HL-60 (cell line): ENCODE data around the gene KCNMA1.

Experiments
- DNase-seq, 2 experiments: peaks; one replicate each; pipeline ENCODE4 v3.0.0-alpha.2; 2010 to 2020; ENCODE audit warnings: low read depth in 1 of 2, low spot score in 1 of 2
- H3K27ac ChIP-seq: fragments of 250-450 bp; sonication (Bioruptor Pico); replicated peaks from 2 replicates; pipeline ENCODE4 v1.5.1; 2020; ENCODE audit warnings: mild to moderate bottlenecking, moderate library complexity
- H3K27me3 ChIP-seq: fragments of 250-450 bp; sonication (Bioruptor Pico); 2 replicates; pipeline ENCODE4 v1.5.1; 2021; ENCODE audit warnings: mild to moderate bottlenecking, moderate library complexity; ENCODE audit not compliant: insufficient read depth, poor library complexity, severe bottlenecking
- H3K4me3 ChIP-seq: replicated peaks from 2 replicates; pipeline ENCODE4 v1.5.1; 2011; ENCODE audit warnings: mild to moderate bottlenecking, control low read depth, low read length; ENCODE audit not compliant: insufficient read depth
- GABPA ChIP-seq: IDR thresholded peaks from 2 replicates; pipeline ENCODE4 v1.6.1; 2012; ENCODE audit warnings: low read depth
- POLR2AphosphoS5 ChIP-seq: IDR thresholded peaks from 2 replicates; pipeline ENCODE4 v1.6.1; 2012; ENCODE audit warnings: low read depth
- SPI1 ChIP-seq: IDR thresholded peaks from 2 replicates; pipeline ENCODE4 v1.6.1; 2012; ENCODE audit warnings: low read depth, mild to moderate bottlenecking, borderline replicate concordance
- TF ChIP-seq, protein P1 (sequence below): IDR thresholded peaks from one replicate; pipeline ENCODE4 v1.5.1; 2011; ENCODE audit warnings: low read length, control low read depth, inconsistent platforms; ENCODE audit not compliant: insufficient read depth
- TF ChIP-seq, protein P2 (sequence below): IDR thresholded peaks from 2 replicates; pipeline ENCODE4 v1.6.1; 2012; ENCODE audit warnings: low read depth; ENCODE audit not compliant: insufficient replicate concordance

KCNMA1 gene

GRCh38 chr10:77045085-77045484, 592.5 kb downstream of the KCNMA1 start:
- TF ChIP-seq GABPA (no peak), POLR2AphosphoS5 (no peak), SPI1 (no peak)
- TF ChIP-seq, protein P1, sequence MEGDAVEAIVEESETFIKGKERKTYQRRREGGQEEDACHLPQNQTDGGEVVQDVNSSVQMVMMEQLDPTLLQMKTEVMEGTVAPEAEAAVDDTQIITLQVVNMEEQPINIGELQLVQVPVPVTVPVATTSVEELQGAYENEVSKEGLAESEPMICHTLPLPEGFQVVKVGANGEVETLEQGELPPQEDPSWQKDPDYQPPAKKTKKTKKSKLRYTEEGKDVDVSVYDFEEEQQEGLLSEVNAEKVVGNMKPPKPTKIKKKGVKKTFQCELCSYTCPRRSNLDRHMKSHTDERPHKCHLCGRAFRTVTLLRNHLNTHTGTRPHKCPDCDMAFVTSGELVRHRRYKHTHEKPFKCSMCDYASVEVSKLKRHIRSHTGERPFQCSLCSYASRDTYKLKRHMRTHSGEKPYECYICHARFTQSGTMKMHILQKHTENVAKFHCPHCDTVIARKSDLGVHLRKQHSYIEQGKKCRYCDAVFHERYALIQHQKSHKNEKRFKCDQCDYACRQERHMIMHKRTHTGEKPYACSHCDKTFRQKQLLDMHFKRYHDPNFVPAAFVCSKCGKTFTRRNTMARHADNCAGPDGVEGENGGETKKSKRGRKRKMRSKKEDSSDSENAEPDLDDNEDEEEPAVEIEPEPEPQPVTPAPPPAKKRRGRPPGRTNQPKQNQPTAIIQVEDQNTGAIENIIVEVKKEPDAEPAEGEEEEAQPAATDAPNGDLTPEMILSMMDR: no peak
- TF ChIP-seq, protein P2, sequence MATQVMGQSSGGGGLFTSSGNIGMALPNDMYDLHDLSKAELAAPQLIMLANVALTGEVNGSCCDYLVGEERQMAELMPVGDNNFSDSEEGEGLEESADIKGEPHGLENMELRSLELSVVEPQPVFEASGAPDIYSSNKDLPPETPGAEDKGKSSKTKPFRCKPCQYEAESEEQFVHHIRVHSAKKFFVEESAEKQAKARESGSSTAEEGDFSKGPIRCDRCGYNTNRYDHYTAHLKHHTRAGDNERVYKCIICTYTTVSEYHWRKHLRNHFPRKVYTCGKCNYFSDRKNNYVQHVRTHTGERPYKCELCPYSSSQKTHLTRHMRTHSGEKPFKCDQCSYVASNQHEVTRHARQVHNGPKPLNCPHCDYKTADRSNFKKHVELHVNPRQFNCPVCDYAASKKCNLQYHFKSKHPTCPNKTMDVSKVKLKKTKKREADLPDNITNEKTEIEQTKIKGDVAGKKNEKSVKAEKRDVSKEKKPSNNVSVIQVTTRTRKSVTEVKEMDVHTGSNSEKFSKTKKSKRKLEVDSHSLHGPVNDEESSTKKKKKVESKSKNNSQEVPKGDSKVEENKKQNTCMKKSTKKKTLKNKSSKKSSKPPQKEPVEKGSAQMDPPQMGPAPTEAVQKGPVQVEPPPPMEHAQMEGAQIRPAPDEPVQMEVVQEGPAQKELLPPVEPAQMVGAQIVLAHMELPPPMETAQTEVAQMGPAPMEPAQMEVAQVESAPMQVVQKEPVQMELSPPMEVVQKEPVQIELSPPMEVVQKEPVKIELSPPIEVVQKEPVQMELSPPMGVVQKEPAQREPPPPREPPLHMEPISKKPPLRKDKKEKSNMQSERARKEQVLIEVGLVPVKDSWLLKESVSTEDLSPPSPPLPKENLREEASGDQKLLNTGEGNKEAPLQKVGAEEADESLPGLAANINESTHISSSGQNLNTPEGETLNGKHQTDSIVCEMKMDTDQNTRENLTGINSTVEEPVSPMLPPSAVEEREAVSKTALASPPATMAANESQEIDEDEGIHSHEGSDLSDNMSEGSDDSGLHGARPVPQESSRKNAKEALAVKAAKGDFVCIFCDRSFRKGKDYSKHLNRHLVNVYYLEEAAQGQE: no peak
- Histone ChIP-seq H3K27ac (no peak overlapping the region), H3K4me3 (no peak overlapping the region), H3K27me3 (no peaks in the 10 kb centered on the region)
- DNase-seq: no peak

DNA sequence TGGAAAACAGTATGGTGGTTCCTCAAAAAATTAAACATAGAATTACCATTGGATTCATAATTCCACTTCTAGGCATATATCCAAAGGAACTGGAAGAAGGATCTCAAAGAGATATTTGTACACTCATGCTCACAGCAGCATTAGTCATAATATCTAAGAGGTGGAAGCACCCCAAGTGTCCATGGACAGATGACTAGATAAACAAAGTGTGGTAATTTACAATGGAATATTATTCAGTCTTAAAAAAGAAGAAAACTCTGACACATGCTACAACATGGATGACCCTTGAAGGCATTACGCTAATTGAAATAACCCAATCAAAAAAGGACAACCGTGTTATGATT, 594.2 kb downstream of the KCNMA1 start:
- TF ChIP-seq, protein P2: no peak
- TF ChIP-seq, protein P1: no peak
- TF ChIP-seq SPI1 (no peak), POLR2AphosphoS5 (no peak), GABPA (no peak)
- Histone ChIP-seq H3K27ac (no peak overlapping the region), H3K27me3 (no peaks in the 10 kb centered on the region), H3K4me3 (no peak overlapping the region)
- DNase-seq: no peak

DNA sequence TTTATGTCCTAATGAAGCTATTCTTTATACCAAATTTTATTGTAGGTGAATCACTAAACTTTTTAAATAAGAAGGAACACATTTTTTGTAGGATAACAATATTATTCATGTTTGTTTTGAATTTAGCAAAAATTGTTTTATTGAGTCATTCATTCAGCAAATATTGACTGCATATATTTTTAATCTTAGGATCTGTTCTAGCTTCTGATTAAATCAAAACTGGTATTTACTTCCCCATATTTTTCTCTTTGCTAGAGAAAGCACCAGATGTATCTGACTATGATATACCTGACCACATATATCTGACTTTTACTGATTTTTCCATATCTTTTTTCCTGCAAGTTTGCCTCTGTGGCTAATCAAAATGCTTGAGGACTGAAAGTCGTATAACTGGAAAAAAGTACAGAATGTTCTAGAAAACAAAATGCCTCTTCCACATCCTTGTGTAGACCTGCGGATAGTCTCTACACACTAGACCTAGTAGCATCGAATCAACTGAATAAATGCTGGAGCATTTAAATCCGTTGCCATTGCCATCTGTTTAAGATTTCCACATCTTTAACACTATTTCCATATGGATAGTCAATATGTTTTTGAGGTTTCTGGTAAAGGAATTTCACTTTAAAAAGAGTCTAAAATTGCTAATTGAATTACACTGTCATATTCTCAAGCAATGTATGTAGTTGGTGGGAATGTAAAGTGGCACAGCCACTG, 594.7 kb downstream of the KCNMA1 start:
- no peak for DNase-seq
- no peak overlapping the region for H3K27ac ChIP-seq
- no peaks in the 10 kb centered on the region for H3K27me3 ChIP-seq
- no peak overlapping the region for H3K4me3 ChIP-seq
- TF ChIP-seq, protein P1: no peak
- no peak for TF ChIP-seq SPI1
- TF ChIP-seq POLR2AphosphoS5: no peak
- TF ChIP-seq, protein P2: no peak
- no peak for TF ChIP-seq GABPA
